GM10847 (cell line): ENCODE data around the gene PARD3B.

ENCODE experiments used
- POLR2A ChIP-seq: IDR thresholded peaks from 2 replicates; pipeline ENCODE4 v1.6.1; 2011; ENCODE audit not compliant: insufficient read length; ENCODE audit errors: extremely low read depth

PARD3B gene

DNA sequence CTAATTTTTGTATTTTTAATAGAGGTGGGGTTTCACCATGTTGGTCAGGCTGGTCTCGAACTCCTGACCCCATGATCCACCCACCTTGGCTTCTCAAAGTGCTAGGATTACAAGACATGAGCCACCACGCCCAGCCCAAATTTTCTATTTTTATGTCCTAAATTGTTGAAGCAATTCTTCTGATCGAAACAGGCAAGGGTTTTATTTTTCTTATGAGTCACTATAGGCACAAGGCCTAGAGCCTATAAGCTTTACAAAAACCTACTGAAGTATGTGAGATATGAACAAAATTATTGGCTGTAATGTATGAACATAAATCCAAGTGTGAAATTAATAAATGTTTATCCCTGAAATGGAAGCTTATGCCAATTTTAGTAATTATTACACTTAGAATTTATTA is 672.8 kb downstream of the PARD3B start:
- TF ChIP-seq POLR2A: no peak

DNA sequence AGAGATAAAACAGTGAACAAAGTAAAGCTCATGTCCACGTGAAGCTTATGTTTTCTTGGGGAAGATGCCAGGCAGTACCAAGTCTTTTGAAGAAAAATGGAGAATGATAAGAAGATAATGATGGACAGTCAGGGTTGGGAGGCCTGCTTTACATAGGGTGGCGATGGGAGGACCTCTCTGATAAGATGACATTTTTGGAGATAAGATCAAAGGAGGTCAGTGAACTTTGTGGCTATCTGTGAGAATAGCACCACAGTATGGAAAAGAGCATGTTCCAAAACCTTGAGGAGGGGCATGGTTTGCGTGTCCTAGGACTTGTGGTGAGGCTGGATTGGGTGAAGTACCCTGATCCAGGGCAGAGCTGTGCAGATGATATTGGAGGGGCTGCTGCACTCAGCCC is 675.3 kb downstream of the PARD3B start:
- TF ChIP-seq POLR2A: no peak

DNA sequence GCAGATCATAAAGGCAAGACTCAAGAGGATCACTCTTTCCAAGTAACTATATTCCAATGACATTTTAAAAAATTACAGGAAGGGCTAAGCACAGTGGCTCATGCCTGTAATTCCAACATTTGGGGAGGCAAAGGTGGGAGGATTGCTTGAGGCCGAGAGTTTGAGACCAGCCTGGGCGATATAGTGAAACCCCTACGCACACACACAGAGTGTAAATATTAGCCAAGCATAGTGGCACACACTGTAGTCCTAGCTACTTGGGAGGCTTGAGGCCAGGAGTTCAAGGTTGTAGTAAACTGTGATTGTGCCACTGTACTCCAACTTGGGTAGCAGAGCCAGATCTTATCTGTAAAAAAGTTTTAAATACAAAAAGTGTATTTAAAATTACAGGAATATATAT is 686.8 kb downstream of the PARD3B start:
- TF ChIP-seq POLR2A: no peak

- no peak for TF ChIP-seq POLR2A
These were observed 690.2 kb downstream of the PARD3B start for GRCh38 chr2:205235434-205235833.

DNA sequence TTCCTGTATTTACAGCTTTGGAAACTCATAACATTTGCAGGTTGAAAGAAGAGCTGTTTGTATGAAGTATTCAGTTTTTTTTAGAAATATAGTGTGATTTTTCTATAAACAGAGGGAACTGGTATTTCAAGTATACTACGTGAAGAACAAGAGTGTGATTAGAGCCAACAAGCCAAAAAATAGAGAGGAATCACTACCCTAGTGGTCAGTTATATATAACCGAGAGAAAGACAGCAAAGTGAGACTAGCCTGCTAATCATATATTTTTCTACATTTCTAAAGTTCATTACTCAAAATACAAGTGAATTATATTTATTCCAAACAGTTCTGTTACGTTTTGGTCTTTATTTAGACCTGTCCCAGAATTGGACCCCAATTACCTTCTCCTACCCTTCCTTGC is 692.2 kb downstream of the PARD3B start:
- no peak for TF ChIP-seq POLR2A

- TF ChIP-seq POLR2A: no peak
These were observed 699.7 kb downstream of the PARD3B start for GRCh38 chr2:205245001-205245400.

GRCh38 chr2:205245652-205246051 is 700.4 kb downstream of the PARD3B start:
- TF ChIP-seq POLR2A: no peak

DNA sequence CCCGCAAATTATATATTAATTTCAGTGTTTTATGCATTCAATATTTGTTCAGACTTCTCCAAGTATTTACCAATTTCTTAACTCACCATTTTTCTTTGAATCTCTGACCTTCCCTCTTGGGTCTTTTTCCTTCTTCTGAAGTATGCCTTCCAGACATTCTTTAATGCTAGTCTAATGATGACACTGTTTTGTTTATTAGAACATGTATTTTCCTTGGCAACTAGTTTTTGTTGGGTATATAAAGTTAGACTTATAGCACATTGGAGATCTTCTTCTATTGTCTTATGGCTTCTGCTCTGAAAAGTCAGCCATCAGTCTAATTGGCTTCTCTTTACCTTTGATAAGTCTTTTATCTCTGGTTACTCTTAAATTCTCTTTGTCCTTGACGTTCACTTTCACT is 713.8 kb downstream of the PARD3B start:
- TF ChIP-seq POLR2A: no peak

- no peak for TF ChIP-seq POLR2A
These were observed 716.3 kb downstream of the PARD3B start for GRCh38 chr2:205261516-205262020.

DNA sequence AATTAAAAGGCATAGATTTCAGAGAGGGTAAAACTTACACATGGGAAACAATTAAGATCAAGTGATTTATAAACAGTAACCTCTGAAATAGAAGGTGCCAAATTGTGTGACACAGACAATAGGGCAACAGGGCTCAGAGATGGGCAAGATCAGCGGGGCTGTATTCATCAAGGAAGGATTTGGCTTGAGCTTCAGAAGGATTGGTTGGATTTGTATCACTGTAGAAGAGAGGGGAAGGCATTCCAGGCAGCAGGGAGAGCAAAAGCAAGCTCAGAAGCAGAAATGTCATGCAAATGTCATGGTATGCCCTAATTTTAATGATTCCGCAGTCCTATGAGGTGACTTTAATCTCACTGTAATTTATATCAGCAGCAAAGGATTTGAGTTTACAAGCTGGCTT is 722.0 kb downstream of the PARD3B start:
- no peak for TF ChIP-seq POLR2A

GRCh38 chr2:205270689-205271088 is 725.4 kb downstream of the PARD3B start:
- no peak for TF ChIP-seq POLR2A

DNA sequence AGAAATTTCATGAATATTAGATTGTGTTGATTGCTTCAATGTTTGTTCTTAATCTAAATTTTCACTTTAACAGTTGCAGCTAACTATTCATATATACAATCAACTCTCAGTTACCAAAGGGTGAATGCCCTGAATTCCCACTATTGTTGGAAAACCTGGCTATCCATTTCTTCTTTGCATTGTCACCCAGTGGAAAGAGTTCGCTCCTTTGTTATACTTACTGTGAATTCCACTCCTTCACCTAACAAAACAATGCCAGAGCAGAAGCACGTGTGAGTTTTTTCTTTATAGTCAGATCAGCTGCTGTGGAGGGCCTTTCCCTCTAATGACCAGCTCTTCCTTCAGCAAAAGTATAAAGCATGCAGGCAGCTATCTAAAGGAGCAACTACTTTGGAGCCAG is 727.9 kb downstream of the PARD3B start:
- TF ChIP-seq POLR2A: no peak

DNA sequence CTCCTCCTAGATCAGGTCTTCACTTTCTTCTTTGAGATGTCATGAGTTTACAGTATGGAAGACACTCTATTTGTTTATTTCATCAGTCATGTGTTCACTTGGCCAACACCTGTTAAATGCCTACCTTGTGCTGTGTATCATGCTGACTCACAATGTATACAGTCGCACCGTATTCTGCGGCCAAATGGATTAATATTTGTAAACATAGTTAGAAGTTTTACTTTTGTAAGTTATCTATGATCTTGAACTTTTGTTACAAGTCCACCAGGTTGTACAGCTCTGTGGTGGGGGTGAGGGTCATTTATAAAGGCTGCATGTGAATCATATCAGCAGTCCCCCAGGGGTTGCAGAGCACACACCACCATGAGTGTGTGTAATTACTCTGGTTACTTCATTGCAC is 728.4 kb downstream of the PARD3B start:
- TF ChIP-seq POLR2A: no peak

- TF ChIP-seq POLR2A: no peak
These were observed 729.5 kb downstream of the PARD3B start for GRCh38 chr2:205274801-205275200.

GRCh38 chr2:205276116-205276777 is 731.0 kb downstream of the PARD3B start:
- TF ChIP-seq POLR2A: no peak

DNA sequence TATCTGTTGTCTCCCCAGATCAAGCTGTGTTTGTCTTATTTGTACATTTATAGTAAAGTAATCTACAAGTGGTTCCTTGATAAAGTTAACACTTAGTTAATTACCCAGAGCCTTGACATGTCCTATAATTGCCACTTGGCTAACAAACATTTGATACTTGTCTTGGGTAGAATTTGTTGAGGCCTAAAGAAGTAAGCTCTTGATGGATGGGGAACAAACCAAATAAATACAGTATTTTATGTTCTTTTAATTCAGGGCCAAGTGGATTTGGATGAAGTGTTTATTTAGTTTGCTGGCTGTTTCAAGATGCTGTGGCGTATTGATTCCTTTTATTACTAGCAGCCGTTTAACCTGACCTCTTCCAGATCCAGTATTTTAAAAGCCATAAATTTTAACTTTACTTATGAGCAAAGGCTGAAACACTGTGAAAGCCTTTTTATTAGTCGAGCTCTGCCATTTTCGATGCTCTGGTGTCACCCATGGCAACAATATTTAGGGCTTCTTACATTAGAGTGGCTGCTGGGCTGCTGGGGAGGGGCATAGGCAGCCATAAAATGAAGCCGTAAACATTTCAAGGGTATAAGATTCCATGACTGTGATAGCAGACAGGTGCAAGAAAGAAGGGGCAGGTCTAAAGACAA is 735.4 kb downstream of the PARD3B start:
- TF ChIP-seq POLR2A: no peak

GRCh38 chr2:205283736-205284270 is 738.5 kb downstream of the PARD3B start:
- no peak for TF ChIP-seq POLR2A

DNA sequence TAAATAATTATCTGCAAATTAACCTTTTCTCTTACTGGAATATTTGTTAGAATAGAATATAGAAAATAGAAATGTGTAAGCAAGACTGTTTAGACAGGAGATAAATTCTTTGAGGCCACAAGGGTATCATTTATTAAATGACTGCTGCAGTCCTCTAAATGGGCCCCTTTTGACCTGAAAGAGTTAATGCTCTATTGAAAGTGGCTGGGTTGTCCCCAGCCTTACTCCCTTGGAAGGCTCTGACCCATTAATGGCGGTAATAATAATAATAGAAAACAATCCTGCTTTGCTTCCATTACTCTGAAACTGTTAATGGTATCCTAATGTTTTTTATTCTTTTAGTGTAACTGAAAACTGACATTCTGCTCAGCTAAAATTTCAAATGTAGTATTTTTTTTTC is 739.1 kb downstream of the PARD3B start:
- no peak for TF ChIP-seq POLR2A
